Stimulated activated CD4-positive, alpha-beta T cell treated with anti-CD3 and anti-CD28 coated beads, Interleukin-1b, Interleukin-23, amount 100 ng/mL, for 48 hours (primary cell): Measurements from ENCODE around the gene ZNF524.
"Not testable (repeated sequence)": the region's sequence is repeated elsewhere in the genome, so short reads cannot be mapped to it uniquely, and the experiment has no call there.

Experiments
- DNase-seq: peaks from one replicate; pipeline ENCODE4 v3.0.0-alpha.2; 2020

The ZNF524 gene, protein sequence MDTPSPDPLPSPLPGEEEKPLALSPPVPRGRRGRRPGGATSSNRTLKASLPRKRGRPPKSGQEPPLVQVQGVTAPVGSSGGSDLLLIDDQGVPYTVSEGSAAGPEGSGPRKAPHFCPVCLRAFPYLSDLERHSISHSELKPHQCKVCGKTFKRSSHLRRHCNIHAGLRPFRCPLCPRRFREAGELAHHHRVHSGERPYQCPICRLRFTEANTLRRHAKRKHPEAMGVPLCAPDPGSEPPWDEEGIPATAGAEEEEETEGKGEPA

DNA sequence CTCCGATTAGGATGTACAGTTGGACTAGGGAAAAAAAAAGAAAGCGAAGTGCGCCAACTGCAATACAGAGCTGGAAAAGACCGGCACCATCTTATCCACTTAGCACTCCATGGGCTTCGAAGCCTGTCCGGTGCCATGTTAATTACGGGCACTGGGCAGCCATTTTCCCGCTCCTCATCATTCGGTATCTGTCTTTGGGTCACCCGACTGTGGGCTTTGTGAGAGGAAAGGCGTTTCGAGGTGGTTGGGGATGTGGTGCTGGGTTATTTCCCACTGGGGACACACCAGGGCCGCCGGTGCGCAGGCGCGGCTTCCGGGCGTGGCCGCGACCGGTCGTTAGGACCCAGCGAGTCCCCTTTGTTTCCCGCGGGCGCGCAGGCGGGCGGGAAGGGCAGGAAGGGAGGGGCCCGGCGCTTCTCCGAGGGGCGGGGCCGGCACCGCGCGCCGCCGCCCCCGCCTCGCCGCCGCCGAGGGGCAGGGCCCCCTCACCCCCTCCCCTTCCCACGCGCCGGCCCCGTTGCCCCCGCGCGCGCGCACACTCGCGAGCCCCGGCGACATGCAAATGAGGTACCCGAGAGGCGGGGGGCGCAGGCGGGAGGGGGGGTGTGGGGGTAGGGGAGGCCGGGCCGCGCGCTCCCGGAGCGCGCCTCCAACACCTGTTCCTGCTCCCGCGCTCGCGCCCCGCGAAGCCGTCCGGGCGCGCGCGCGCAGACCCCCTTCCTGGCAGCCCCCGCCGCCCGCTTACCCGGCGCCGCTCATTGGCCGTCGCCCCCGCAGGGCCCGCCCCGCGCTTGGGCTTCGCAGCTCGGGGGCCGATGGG, at the start of gene ZNF524:
ZNF524 (plus strand) TSS at position 447 of the 820 bp plus-strand sequence. CDS start 1,825 bp downstream, outside the sequence.
- DNase-seq, result peak; percentile 84

DNA sequence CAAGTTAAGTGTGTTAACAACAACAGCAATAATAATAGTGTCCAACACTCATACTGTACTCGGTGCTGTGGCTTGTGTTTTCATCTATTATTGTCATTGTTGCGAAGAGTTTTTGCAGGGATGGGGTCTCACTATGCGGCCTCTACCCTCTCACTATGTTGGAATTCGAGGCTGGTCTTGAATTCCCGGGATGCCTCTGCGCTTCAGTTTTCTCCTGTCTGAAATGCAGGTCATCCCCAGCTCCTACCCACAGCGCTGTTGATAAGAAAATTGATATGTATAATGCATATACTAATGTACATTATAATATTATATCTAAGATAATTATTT, 49.8 kb upstream of the ZNF524 start:
- DNase-seq, result no peak

DNA sequence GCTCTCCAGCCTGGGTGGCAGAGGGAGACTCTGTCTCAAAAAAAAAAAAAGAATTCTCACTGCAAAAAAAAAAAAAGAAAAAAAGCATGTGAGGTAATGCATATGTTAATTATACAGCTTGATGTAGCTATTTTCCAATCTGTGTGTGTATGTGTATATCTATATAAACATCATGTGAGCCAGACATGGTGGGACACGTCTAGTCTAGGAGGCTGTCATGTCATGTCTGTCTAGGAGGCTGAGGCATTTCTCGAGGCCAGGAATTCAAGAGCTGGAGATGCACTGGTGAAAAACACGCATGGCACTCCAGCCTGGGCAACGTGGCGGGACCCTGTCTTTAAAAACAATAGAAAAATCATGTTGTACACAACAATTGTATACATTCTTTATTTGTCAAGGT, 47.9 kb upstream of the ZNF524 start:
- no peak for DNase-seq

DNA sequence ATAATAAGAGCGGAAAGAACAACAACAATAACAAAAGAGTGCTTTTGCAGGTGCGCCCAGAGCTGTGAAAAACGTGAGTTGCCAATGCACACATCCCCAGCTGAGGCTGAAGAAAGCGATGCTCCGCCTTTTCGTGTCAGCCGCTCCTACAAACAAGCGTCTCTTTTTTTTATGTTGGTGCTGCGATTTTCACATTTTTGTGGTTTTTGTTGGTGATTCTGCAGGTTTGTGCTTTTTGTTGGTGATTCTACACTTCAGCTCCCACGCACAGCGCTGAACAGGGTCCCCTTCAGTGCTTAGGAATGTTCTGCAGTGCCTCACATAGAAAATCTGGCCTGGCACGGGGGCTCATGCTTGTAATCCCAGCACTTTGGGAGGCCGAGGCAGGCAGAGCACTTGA, 47.5 kb upstream of the ZNF524 start:
- DNase-seq, result no peak

DNA sequence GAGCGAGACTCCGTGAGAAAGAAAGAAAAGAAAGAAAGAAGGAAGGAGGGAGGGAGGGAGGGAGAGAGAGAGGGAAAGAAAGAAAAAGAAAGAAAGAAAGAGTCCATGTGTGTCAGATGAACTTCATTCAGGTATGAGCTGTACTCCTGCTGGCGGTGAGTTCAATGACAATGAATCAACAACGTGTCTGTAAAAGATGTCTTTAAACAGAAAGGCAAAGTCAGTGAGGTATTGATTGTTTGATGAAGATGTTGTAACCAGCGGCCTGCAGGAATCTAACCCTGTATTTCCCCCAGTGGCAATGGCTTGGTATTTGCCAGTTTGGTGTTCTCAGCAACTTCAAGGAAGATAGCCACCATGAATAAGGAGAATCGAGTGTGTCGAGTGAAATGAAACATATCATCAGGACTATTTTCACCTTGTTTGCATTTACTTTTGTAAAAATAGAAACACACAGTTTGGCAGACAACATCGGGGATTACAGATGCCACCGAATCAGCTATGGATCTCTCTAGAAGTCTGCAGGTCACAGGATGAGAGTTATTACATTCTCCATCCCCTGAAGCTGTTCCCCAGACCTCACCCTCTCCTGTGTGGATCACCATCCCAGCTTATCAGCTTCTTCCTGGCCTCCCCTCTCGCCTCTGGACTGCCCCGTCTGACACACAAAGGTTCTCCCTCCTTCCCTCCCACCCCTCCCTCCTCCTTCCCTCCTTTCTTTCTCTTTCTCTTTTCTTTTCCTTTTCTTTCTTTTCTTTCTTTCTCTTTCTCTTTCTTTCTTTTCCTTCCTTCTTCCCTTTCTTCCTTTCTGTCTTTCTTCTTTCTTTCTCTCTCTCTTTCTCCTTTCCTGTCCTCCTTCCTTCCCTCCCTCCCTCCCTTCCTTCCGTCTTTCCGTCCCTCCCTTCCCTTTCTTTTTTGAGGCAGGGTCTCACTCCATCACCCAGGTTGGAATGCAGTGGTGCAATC, 46.6 kb upstream of the ZNF524 start:
- DNase-seq, result no peak

DNA sequence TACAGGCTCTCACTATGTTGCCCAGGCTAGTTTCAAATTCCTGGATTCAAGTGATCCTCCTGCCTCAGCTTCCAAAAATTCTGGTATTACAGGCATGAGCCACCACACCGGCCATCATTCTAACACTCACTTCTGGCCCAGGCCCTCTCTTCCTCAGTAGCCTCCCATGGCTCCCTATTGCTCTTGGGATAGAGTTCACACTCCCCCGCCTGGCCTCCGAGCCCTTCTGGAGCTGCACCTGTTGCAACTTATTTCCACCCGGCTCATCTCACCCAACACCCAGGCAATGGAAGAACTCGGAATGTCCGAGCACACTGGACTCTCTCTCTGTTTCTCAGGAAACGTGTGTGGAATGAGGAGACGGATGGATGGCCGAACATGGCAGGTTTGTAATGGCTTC, 45.8 kb upstream of the ZNF524 start:
- no peak for DNase-seq

DNA sequence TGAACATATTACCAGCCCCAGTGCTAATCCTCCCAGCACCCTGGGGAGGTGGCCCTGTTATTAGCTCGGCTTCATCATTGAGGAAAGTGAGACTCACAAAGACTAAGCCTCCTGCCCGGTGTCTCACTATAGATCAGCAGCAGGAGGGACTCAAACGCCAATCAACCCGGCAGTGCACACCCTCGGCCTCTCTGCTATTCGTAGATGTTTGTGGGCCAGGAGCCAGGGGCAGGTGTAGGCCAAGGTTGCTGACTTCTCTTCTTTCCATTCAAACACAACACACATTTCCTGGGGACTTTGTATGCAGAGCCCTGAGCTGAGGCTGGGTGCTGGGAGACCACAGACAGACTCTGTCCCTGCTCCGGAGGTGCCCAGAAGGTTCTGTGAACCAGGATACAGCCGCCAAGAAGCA, 45.3 kb upstream of the ZNF524 start:
- no peak for DNase-seq

DNA sequence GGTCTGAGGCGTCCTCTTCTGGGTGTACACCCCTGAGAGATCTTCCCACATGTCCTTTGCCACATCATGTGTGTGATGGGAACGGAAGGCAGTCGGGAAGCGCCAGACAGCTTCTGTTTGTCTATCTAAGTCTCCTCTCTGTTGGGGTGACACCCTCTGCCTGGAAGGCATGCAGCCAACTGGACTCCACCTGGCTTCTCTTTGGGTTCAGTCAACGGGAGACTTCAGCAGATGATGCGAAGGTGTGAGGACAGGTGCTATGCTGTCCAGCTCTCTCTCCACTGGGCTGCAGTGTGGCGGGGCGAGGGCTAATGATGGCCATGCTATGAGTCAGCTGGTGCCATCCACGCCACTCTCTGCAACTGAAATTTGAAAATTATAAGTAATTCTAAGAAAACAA, 40.4 kb upstream of the ZNF524 start:
- no peak for DNase-seq

DNA sequence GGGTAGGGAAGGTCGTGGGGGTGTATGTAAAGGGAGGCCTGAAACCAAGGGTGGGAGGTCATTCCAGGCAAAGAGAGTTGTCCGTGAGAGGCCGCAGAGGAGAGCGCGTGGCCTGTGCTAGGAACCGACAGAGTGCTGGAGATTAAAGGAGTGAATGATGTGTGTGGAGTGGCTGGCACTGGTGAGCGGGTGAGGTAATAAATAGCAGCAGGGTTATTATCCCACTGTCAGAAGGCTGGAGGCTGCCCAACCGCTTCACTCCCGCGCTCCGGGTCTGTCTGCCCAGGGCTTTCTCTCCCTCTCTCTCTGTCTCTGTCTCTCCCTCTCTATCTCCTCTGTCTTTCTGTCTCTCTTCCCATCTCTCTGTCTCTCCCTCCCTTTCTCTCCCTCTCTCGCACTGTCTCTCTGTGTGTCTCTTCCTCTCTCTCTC, 36.8 kb upstream of the ZNF524 start:
- DNase-seq, result no peak

DNA sequence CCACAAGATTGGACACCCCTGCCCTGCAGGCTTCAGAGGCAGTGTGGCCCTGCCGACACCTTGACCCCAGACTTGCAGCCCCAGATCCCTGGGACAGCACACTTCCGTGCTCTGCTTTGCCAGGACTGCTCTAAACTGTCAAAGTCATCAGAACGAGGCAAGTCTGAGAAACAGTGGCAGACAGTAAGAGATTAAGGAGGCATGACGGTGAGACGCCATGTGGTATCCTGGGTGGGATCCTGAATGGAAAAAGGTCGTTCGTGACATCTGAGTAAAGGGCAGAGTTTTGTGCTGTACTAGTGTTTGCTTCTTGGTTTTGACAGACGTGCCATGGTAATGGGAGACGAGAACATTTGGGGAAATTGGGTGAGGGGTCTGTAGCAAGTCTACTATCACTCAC, 33.3 kb upstream of the ZNF524 start:
- no peak for DNase-seq

DNA sequence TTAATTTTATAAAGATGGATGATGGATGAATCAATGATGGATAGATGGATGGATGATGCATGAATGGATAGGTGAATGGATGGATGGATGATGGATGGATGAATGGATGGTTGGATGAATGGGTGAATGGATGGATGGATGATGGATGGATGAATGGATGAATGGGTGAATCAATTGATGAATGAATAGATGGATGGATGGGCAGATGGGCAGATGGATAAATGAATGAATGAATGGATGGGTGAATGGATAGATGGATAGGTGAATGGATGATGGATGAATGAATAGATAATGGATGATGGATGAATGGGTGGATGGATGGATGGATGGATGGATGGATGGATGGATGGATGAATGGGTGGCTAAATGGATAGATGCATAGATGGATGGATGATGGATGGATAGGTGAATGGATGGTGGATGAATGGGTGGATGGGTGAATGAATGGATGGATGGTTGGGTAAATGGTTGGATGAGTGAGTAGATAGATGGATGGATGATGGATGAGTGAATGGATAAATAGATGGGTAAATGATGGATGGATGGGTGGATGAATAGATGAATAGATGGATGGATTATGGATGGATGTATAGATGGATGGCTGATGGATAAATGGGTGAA, 32.3 kb upstream of the ZNF524 start:
- no peak for DNase-seq

DNA sequence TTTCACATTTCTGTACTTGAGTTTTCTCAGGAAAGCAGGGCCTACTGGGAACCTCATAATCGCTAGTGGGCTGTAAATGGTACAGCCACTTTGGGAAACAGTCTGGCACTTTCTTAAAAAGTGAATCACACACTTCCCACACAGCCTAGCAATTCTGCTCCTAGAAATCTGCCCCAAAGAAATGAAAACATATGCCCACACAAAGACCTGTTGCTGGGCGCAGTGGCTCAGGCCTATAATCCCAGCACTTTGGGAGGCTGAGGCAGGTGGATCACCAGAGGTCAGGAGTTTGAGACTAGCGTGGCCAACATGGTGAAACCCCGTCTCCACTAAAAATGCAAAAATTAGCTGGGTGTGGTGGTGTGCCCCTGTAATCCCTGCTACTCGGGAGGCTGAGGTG, 30.6 kb upstream of the ZNF524 start:
- not testable (repeated sequence) for DNase-seq

DNA sequence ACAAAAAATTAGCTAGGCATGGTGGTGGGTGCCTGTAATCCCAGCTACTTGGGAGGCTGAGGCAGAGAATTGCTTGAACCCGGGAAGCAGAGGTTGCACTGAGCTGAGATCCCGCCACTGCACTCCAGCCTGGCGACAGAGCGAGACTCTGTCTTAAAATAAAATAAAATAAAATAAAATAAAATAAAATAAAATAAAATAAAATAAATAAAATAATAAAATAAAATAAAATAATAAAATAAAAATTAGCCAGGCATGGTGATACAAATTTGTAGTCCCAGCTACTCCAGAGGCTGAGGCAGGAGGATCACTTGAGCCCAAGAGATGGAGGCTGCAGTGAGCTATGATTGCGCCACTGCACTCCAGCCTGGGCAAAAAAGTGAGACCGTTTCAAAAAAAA, 26.2 kb upstream of the ZNF524 start:
- DNase-seq, result not testable (repeated sequence)

DNA sequence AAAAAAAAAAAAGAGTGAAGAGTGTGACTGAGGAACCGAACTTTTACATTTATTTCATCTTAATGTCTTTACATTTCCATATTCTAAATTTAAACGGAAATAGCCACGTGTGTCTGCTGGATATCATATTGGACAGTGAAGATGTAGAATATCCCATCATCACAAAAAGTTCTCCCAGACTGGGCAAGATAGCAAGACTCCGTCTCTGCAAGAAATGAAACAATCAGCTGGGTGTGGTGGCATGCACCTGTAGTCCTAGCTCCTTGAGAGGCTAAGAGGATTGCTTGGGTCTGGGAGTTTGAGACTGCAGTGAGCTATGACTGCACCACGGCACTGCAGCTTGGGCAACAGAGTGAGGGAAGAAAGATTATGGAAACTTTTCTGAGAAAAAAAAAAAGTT, 23.3 kb upstream of the ZNF524 start:
- DNase-seq, result no peak

DNA sequence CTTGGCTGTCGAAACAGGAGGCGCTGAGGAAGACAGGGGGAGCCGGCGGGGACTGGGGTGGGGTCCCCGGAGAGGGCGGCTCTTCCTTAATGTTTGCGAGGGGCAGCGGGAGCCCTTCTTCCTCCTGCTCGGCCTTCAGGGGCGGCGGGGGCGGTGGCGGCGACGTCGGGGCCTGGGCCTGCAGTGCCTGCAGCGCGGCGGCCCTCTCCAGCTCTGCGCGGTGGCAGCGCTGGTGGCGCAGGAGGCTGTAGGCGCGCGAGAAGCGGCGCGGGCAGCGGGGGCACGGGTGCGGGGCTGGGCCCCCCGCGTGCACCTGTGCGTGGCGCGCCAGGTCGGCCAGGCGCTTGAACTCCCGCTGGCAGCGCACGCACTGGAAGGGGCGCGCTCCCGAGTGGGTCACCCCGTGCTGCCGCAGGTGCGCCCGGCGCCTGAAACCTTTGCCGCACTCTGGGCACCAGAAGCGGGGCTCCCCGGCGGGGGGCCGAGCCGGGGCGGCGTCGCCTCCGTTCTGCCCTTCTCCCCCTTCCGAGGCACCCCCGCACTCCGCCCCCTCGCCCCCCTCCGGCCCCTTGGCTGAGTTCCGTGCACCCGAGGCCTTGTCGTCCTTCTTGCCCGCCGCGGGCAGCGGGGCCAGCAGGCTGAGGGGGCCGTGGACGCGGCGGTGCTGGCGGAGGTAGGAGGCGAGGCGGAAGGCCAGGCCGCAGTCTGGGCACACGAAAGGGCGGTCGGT, 21.9 kb upstream of the ZNF524 start:
- DNase-seq, result no peak

DNA sequence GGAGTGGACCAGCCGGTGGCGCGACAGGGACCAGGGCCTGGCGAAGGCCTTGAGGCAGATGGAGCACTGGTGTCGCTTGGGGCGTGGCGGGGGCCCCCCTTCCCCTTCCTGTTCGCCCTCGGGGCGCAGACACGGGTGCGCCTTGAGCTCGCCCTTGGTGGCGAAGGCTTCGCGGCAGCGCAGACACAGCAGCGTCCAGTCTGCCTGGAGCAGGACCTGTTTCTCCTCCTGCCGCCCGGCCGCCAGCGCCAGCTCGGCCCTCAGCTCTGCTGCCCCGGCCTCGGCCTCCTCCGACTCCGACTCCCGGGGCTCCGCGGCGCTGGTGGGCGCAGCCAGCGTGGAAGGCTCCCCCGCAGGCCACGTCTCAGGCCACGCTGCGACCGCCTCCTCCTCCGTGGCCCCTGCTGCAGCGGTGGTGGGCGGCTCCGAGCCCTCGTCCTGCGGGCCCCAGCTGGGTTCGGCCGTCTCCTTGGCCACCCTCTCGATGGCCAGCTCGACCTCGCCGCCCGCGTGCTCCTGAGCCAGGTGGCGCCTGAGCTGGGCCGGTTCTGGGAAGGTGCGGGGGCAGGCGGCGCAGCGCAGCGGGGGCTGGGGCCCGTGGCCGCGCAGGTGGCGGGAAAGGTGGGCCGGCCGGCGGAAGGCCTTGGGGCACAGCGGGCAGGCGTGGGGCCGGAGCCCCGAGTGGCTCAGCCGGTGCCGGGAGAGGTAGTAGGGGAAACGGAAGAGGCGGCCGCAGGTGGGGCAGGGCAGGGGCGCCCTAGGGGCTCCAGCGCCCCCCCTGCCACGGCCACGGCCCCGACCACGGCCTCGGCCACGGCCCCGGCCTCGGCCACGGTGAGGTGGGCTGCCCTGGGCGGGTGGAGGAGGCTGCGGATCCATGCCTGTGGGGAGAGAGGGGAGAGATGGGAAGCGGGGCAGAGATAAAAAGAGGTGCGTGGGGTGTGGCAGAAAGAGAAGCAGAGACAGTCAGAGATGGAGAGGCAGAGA, 21.0 kb upstream of the ZNF524 start:
- DNase-seq, result no peak

DNA sequence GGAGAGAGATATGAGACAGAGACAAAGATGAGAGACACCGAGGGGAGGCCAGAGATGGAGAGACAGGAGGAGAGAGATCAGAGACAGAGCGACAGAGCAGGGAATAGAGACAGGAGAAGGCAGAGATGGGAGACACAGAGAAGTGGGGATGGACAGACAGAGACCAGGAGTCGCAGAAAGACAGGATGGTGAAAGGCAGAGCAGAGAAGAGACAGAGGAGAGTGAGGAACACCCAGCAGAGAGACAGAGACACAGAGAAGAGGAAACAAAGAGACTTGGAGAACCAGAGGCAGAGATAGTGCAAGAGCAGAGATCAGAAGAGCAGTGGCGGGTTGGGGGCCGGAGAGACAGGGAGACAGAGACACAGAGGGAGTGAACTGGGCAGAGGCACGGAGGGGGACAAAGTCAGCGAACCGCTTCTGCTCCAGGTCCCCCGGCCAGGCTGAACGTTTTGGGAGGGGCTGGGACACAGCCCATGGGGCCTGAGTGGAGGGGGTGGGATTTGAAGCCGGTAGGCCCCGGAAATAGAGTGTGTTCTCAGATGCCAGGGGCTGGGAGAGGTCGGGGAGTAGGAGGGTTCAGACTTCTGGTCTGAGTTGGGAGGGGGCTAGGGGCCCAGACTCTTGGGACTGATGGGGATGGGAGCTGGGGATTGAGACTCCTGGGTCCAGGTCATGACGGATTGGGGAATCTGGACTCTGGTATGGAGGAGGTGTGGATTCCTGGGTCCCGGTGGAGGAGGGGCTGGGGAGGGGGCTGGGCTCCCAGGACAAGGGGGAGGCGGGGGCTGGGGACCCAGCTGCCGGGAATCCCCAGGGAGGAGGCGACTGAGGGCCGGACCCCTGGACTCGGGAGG, 20.1 kb upstream of the ZNF524 start:
- no peak for DNase-seq

DNA sequence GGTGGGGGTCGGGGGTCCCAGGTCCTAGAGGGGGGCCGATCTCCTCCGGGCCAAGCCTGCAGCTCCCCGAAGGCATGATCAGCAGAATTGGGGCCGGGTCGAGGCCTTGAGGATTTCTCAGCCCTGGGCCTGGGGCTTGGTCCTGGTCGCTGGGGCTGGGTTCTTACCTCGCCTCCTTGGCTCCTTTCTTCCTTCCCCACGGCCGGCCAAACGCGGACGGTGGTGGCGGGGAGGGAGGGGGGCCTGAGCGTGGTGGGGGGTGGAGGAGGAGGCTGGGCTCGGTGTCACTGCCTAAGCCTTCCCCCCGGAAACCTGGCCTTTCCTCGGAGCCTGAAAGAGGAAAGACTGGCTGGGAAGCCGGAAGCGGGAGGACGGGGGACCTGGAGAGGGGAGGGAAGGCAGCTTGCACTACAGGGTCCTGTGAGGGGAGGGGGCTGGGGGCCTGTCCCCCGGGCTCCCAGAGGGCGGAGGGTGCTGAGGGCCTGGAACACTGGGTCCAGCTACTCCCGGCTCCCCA, 19.4 kb upstream of the ZNF524 start, which contains the start of gene ZNF579:
ZNF579 (minus strand) TSS at position 221 of the 517 bp plus-strand sequence. CDS start 1,209 bp downstream, outside the sequence.
- DNase-seq, result peak; percentile 85

DNA sequence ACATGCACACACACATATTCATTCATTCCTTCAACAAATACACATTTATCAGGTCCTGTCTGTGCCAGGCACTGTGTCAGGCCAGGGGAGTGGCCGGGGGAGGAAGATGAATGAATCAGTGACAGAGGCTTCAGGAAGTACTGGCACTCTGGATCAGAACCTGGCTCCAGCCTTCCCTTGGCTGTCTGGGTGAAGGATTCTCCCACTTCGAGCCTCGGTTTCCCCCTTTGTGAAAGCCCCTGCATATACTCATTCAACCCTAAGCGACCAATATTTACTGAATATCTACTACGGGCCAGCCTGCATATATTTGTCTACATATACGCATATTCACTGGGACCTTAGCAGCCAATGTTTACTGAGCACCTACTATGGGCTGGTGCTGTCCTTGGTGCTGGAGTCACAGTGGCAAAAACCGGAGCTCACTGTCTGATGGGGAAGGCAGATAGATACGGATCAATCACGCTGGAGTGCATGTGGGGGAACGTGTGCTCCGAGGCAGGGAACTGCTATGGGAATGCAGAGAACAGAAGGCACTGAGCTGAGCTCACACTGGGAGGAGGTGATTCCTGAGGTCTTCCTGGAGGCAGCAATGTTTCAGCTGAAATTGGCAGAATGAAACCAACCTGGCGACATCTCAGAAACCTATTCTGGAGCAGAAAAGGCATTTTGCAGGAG, 18.8 kb upstream of the ZNF524 start:
- no peak for DNase-seq
